GM19463 (cell line): ENCODE measurements around the gene ZNF48.

Experiments
- ATAC-seq: cut with Tn5 transposase; IDR thresholded peaks from one replicate; pipeline ENCODE4 v1.9.1; 2021; ENCODE audit warnings: mild to moderate bottlenecking, moderate library complexity; ENCODE audit not compliant: unreplicated experiment

Gene ZNF48

DNA sequence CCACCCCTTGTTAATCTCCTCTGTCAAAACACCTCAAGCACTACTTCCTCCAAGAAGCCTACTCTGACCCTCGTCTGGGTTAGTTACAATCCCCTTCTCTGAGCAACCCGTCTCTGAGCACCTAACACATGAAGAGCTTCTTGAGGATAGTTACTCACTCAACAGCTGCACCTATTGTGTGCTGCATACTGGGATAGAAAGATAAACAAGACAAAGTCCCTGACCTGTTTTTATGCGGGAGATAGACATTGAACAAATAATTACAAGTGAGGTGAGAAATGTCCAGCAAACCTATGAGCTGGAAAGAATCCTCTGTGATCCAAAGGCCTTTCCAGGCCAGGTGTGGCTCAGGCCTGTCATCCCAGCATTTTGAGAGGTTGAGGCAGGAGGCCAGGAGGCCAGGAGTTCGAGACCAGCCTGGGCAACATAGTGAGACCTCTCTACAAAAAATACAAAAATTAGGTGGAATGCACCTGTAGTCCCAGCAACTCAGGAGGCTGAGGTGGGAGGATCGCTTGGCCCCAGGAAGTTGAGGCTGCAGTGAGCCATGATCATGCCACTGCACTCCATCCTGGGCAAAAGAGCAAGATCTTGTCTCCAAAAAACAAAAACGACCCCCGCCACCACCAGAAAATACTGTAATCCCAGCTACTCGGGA is 6.7 kb downstream of the ZNF48 start:
- no peak for ATAC-seq

DNA sequence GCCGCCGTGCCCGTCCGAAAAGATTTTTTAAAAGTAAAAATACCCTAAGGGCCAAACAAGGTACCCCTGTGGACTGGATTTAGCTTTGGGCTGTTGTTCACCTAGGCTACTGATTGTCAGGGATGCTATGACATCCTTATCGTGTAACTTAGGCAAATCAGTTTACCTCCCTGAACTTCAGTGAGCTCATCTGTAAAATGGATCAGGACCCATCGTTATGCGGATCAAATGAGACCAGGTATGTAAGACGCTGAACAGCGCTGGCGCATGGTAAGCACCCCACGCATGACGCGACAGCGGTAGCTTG is 11.5 kb downstream of the ZNF48 start:
- ATAC-seq: peak; percentile 4

DNA sequence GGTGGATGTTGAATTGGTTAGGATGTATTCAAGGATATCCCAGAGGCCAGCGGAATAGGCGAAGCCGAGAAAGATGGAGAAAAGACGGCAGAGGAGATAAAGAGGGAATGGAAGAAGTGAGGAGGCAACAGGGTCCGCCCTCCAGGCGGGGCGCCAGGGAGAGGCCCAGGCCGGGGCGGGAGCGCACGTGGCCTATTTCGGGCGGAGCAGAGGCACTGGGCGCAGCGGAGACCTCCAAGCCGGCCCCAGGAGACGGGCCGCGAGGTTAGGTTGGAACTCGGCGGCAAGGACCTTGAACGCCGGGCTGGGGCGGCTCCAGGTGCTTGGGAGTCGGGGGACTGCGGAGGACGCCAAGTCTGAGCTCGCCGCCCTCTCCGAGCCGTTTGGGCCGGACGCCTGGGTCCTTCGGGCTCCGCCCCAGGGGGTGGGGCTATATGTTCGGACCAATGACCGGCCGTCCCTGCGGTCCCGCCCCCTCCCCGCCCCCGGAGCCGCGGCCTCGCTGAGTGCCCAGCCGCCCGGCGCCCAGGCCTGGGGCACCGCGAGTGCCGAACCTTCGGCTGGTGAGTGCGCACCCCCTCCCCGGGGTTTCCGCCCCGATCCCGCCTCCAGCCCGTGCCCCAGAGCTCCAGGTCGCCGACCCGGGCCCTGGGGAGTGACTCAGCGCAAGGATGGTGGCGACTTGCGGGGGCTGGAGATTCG is 12.0 kb downstream of the ZNF48 start, which contains the start of gene ZNF771:
ZNF771 (plus strand) TSS at position 505 of the 702 bp plus-strand sequence. CDS start 448 bp downstream, outside the sequence.
- ATAC-seq: peak; percentile 74

DNA sequence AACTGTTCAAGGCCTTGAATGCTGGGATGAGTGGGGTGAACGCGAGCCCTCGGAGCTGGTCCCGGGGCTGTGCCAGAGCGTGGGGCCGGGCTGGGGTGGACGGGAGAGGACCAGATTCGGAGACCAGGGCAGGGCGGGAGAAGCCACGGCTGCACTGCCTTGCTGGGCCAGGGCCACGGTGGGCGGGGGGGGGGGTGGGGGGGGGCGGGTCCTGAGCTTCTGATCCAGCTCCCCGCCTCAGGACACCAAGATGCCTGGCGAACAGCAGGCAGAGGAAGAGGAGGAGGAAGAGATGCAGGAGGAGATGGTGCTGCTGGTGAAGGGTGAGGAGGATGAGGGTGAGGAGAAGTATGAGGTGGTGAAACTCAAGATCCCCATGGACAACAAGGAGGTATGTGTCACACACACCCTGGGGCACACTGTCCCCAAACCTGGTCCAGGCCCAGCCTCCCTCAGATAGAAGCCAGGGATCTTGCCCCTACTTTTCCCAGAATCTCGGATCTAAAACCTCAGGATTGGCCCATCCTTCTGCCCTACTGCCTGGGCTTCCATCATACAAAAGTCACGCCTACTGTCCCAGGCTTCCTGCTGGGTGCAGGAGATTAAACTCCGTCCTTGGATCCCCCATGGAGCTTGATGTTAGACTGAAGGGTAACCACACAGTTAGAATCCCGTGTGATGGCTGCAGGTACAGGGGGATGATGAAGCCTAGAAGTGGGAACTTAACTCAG is 12.7 kb downstream of the ZNF48 start:
- ATAC-seq: no peak

DNA sequence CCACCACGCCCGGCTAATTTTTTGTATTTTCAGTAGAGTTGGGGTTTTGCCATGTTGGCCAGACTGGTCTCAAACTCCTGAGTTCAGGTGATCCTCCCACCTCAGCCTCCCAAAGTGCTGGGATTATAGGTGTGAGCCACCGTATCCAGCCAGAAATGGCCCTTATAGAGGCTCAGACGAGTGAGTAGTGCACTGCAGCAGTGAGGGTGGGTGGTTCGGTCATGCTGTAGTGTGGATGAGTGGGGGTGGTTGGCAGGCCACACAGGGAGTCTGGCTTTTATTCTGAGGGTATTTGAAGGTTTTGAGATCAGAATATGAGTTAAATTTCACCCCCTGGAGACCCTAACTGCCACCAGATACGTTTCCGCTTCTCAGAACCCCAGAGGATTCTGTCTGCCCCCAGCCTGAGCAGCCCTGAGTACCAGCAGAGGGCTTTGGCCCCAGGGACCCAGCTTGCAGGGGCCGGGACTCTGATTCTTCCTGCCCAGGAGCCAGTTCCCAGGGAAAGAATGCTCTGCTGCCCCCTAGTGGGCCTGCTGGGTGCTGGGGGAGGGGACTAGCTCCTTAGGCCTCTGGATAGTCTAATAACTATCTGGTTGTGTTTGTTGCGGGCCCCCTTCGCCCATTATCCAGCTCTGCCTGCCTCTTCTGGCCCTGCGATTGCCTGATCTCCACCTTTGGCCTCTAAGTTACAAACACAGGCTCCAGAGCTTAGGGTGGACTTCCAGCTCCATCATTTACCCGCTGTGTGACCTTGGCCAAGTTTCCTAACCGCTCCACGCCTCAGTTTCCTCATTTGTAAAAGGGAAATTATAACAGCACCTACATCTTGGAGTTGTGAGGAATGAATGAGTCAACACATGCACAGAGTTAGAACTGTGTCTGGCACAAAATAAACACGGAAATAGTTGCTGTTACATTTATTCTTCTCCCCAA is 14.2 kb downstream of the ZNF48 start:
- no peak for ATAC-seq

DNA sequence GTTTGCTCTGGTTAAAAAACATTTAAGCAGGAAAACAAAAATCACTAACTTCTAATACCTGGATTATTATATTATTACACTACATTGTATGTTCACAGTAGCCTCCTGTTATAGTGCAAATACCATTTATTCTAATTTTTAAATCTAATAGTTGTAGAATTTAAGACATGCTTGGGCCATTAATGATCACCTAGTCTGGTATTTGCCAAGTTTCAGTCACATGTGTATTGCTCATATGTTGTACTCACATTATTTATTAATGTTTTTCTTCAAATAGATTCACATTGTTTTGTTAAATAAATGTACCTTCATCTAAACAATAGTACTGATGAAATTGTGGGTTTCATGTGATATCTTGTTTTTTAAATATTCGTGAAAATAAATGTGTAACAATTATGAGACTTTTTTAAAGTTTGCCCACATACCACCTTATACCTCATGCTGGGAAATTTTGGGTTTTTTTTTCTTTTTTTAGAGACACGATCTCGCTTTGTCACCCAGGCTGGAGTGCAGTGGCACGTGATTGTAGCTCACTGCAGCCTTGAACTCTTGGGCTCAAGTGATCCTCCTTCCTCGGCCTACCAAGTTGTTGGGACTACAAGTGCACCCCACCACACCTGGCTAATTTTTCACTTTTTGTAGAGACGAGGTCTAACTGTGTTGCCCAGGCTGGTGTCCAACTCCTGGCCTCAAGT is 18.0 kb downstream of the ZNF48 start:
- ATAC-seq: no peak

DNA sequence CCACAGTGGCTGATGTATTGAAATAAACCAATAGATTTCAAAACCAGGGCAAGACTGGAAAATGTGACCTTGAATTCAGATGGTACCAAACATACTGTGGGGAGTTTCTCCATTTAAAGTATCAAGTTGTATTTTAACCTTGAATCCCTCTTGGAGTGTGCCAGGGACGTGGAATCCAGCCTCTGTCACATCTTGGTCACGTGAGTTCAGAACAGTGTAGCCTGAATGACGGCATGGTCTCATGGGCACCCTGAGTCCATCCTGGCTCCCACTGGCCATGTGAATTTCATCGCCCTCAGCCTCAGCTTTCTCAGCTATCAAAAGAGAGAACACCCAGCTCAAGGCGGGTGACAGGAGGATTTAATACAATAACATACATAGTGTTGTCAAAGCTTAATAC is 18.9 kb downstream of the ZNF48 start:
- ATAC-seq: no peak

DNA sequence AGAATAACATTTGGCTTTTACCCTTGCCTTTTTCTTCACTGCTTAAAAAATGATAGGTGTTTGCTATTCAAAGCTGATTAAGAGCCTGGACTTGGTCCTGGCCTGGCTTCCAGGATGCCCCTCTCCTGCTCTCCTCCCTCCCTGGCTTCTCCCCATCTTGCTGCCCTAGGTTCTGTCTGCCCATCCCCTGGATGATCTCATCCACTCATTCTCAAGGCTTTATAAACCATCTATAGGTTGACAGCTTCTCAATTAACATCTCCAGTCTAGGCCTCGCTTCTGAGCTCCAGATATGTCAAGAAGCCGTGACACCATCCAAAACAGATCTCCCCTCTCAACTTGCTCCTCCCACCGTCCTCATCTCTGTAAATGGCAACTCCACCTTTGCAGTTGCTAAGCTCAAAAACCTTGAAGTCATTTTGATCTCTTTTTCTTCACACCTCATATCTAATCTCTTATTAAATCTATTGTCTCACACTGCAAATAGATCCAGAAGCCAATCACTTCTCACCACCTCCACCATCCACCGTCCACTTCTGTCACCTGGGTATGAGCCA is 20.9 kb downstream of the ZNF48 start:
- ATAC-seq: no peak

DNA sequence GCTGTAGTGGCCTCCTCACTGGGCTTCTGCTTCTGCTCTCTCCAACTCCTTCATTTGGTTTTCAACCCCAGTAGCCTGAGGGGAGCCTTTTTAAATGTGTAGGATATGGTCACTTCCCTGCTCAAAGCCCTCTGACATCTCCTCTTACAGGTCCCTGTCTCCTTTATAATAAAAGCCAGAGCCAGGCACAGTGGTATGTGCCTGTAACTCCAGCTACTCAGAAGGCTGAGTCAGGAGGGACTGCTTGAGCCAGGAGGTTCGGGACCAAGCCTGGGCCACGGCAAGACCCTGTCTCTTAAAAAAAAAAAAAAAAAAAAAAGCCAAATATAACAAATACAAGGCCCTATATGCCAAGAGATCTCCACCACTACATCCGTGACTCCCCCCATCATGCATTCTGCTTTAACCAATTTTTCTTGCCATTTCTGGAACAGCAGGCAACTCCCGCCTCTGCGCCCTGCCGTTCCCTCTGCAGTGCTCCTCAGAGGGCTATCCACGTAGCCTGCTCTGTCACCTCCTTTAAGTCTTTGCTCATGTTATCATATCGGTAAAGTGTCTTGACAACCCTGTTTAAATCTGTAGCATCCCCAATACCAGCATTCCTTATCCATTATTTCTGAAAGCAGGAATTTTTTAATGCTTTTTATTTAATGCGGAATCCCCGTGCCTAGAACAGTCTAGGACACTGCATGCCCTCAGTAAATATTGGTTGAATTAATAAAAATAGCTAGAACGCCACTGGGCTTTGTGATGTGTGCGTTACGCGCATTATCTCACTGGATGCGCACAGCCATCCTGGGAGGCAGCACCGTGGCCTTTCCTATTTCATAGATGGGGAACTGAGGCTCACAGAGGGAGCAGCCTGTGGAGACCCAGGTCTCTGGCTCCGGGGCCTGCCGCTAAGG is 21.7 kb downstream of the ZNF48 start:
- no peak for ATAC-seq

DNA sequence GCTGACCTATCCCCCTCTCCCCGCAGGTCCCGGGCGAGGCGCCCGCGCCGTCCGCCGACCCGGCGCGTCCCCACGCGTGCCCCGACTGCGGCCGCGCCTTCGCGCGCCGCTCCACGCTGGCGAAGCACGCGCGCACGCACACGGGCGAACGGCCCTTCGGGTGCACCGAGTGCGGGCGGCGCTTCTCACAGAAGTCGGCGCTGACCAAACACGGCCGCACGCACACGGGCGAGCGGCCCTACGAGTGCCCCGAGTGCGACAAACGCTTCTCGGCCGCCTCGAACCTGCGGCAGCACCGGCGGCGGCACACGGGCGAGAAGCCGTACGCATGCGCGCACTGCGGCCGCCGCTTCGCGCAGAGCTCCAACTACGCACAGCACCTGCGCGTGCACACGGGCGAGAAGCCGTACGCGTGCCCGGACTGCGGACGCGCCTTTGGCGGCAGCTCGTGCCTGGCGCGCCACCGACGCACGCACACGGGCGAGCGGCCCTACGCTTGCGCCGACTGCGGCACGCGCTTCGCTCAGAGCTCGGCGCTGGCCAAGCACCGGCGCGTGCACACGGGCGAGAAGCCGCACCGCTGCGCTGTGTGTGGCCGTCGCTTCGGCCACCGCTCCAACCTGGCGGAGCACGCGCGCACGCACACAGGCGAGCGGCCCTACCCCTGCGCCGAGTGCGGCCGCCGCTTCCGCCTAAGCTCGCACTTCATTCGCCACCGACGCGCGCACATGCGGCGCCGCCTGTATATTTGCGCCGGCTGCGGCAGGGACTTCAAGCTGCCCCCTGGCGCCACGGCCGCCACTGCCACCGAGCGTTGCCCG is 22.5 kb downstream of the ZNF48 start:
- ATAC-seq: peak; percentile 75

DNA sequence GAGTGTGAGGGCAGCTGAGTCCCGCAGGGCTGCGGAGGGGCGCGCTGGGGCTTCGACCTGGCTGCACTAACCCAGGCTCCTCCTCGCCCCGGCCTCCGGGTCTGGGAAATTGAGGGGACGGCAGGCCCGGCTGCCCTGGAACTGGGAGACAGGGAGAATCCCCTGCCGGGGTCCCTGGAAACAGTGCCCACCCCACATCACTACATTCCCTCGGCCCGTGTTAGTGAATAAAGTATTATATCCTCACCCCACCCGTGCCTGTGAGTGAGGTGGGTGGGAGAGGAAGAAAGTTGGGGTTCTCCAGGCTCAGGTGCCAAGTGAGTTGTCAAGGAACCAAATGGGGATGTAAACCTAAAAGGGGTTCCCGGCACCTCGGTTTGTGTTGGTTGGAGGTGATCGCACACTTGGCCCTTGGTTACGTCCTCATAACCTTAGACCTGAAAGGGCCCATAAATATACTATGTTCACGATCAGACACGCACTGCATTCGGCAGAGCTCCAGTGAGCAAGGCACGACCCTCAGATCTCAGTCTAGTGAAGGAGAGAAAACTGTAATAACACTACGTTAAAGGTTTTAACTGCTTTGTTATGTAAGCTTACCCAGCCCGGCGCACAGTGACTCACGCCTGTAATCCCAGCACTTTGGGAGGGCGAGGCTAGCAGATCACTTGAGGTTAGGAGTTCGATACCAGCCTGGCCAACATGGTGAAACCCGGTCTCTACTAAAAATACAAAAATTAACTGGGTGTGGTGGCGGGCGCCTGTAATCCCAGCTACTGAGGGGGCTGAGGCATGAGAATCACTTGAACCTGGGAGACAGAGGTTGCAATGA is 23.3 kb downstream of the ZNF48 start:
- no peak for ATAC-seq

DNA sequence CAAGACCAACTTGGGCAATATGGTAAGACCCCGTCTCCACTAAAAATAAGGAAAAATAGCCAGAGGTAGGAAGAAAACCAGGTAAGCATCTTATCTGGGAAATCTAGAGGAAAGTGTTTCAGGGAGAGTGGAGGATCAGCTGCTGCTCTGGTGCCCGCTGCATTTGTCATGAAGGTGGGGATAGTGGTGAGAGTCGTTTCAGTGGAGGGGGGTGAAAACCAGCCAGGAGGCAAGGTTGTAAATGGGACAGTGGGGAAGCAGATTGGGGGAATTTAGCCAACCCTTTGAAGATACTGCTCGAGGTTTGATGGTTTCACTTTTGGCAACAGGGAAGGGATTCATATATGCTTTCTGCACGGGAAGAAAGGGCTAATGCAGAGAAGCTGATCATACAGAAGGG is 25.8 kb downstream of the ZNF48 start:
- ATAC-seq: no peak

DNA sequence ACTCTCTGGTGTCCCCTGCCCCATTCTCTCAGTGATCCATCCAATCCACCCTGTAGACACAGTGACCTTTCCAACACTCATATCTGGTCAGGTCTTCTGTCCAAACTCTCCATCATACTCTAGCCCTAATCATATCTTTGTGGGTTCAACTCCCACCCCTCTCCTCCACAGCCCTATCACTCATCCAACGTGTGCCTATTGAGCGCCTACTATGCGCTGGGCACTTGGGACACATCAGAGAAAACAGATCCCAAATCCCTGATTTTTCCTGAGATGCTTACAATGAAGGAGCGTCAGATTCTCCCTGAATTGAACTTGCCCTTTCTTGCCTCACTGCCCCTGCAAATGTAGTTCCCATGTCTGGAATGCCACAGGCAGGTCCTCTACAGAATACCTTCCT is 32.8 kb downstream of the ZNF48 start:
- ATAC-seq: no peak

DNA sequence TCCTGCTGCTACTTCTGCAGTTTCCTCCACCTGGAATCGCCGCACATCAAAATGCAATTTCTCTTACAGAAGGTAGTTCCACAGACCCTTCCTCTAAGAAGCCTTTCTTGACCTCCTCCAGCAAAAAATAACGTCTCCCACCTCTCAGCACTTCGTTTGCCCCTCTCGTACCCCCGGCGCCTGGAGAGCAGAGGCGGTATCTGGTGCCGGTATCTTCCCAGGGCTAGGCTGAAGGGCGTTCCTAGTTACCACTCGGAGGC is 34.1 kb downstream of the ZNF48 start:
- no peak for ATAC-seq

DNA sequence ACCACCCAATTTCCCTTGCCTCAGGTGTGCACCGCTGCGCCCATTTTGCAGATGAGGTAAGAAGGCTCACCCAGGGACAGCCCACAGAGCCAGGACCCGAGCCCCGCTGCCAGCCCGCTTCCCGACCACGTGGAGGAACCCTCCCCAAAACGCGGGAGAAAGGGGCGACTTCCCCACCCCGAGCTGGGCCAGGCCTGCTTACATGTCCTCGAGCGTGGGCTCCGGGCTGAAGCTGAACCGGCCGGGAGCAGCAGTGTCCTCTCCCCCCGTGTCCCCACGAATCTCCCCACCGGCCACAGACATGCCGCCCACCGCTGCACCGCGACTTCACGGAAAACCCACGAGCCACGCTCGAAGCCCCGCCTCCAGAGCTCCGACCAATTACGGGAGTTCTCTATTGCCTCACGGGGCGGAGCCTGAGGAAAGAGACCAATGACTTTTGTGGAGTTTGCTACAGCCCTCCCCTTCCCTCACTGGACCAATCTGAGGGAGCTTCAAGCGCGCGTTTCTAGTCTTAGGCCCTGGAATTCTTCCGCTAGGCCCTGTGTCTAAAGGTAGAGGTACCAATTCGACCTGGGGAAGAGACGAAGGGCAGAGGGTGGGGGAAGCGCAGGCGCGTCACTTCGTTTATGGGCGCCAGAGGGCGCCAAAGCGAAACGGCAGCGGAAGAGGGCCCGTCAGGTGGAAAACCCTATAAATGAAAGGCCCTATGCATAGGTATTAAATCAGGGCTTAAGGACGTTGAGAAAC is 34.6 kb downstream of the ZNF48 start, which contains the start of gene DCTPP1:
DCTPP1 (minus strand) TSS at position 353 of the 750 bp plus-strand sequence; CDS start at position 303, 50 bp downstream.
- ATAC-seq: peak; percentile 96

DNA sequence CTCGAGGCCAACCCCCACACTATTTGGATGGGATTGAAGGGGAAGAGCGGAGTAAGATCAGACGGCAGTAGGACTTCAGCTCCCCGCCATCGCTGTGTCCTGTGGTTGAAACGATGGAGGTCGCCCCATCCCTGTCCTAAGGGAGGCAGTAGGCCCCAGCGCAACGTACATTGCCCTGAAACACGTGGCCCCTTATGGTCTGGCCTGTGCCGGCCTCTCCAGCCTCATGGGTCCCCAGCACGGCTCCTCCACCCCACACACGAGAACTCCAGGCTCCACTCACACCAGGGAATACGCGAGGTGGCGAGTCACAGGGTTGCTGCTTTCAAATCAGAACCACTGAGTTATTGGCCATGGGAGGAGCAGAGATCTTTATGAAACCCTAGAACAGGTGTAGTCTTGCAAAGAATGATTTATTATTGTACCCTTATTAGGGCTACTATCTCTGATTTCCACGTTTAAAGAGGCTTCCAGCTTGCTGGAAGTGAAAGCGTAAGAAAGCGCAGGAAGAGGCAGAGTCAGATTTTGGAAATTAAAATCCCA is 35.3 kb downstream of the ZNF48 start:
- no peak for ATAC-seq

DNA sequence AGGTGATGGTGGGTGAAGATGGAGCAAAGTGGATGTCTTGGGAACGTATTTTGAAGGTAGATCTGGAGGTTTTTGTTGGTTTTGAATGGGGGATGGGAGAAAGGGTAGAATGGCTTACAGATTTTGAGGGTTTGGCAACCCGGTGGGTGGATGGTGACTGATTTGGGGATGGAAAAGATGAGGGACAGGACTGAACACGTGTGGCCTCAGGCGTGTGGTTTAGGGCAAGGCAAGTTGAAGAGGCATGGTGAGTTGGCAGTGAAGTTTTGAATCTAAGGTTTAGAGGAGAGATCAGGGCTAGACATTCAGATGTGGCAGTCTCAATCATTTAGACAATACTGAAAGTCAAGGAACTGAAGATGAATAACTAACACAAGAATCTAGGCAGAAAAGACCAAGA is 39.6 kb downstream of the ZNF48 start:
- no peak for ATAC-seq
